Measurements from ENCODE around the gene GRAMD2B. TPM values are rescaled to one million over a fixed set of nuclear protein-coding genes. Genes with fewer than 3 reads are reported as not detected.

GRAMD2B gene
- total and polyA plus RNA-seq, 3 donors from 2014 or later: 10.8 to 35.0 (median 23.5) TPM

DNA sequence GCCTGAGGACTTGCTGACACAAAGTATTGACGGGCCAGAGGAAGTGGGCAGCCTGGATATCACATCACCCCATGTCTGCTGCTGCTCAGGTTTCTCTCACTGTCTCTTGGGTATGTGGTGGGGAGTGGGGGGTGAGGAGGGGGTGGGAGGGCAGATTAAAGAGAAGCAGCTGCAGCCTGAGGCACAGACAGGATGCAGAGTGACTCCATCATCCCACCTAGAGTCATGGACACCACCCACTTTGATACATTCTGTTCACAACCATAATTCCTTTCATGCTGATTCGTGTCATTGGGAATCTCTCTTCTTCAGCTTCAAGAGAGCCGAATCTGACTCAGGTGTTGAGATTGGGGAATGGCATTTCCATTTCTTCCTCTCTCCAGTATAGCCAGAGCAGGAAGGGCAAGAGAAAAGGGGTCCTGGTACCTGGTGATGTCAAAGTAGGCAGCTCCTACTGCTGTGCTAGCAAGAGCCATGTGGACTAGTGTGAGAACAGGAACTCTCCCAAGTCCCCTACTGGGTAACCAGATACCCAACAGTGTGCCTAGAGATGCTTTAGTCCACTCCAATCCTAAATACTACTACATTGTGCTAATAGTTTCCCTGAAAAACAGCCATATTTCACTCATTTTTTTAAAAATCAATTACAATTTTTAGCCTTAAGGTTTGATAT, 22.4 kb downstream of the GRAMD2B start:
- H3K27me3 ChIP-seq: no peaks in the 10 kb centered on the region
- no peaks in the 10 kb centered on the region for H3K9me3 ChIP-seq
- H3K27ac ChIP-seq: no peak overlapping the region
- H3K4me1 ChIP-seq: peaks cover 6% of the 10 kb centered on the region
- H3K36me3 ChIP-seq (ENCODE audit: low read depth, missing control alignments): peaks cover under 1% of the 10 kb centered on the region
- intact Hi-C loops (cut with DNase I; ENCODE audit: low total_unique reads): no loop called here
- no peak for TF ChIP-seq POLR2A (IDR thresholded peaks at IDR 0.05)
- TF ChIP-seq, protein P1, sequence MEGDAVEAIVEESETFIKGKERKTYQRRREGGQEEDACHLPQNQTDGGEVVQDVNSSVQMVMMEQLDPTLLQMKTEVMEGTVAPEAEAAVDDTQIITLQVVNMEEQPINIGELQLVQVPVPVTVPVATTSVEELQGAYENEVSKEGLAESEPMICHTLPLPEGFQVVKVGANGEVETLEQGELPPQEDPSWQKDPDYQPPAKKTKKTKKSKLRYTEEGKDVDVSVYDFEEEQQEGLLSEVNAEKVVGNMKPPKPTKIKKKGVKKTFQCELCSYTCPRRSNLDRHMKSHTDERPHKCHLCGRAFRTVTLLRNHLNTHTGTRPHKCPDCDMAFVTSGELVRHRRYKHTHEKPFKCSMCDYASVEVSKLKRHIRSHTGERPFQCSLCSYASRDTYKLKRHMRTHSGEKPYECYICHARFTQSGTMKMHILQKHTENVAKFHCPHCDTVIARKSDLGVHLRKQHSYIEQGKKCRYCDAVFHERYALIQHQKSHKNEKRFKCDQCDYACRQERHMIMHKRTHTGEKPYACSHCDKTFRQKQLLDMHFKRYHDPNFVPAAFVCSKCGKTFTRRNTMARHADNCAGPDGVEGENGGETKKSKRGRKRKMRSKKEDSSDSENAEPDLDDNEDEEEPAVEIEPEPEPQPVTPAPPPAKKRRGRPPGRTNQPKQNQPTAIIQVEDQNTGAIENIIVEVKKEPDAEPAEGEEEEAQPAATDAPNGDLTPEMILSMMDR (IDR thresholded peaks at IDR 0.05): no peak
- no peak overlapping the region for H3K4me3 ChIP-seq
- no peak for DNase-seq
- WGBS, 2 donors: 85 to 93% methylated on average over 3 of the region's 3 CpGs

DNA sequence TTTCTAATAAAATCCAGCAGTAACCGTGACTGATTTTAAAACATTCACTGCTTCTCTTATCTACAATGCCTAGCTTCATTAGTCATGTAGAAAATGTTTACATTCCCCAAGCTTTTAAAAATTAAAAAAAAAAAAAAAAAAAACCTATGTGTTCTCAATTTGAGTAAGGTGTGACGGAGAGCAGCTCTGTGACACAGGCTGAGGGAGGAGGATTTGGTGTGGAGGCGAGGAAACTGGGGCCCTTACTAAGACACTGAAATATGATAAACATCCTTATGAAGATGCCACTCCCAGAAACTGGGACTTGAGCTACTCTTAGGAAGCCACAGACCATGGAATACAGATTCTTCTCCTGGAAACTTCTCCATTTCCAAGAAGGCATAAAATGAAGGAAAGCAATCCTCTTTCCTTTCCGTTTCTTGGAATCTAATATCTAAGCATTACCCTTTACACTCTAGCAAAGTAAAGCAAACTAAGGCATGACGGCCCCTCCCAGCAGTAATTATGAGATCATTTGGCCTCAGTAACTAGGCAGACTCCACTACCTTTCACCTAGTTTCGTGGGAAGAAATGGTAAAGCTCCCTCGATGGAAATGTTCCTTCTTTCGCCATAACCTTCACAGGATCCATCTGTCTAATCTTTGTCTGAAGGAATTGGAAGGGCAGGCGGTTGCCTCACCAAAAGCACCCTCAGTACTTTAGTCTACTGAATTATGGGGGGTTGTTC, 23.5 kb downstream of the GRAMD2B start:
- no peaks in the 10 kb centered on the region for H3K9me3 ChIP-seq
- H3K4me3 ChIP-seq: no peak overlapping the region
- TF ChIP-seq POLR2A (IDR thresholded peaks at IDR 0.05): no peak
- TF ChIP-seq, protein P1 (IDR thresholded peaks at IDR 0.05): no peak
- H3K27me3 ChIP-seq: no peaks in the 10 kb centered on the region
- no peak for DNase-seq
- H3K36me3 ChIP-seq (ENCODE audit: low read depth, missing control alignments): peaks cover 2% of the 10 kb centered on the region
- H3K27ac ChIP-seq: no peak overlapping the region
- intact Hi-C loops (cut with DNase I; ENCODE audit: low total_unique reads): no loop called here
- peaks cover 3% of the 10 kb centered on the region for H3K4me1 ChIP-seq
- WGBS, 2 donors: 86 to 91% methylated on average over 9 of the region's 9 CpGs

DNA sequence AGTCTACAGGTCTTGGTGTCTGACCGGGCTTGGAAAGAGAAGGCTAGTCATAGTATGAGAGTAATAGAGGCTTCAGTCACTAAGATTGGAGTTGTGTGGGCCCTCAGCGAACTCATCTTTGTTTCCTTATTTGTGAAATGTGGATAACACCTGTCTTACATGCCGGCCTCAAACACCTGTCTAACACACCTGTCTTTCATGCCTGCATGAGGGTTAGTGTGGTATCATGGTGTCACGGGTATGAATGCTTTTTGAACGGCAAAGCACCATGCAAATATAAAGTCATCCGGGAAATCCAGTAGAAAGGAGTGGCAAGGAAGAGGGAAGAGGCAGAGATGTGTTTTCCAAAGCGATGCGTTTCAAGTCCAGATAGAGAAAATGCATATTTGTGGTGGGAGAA, 25.5 kb downstream of the GRAMD2B start:
- H3K4me1 ChIP-seq: peaks cover 2% of the 10 kb centered on the region

DNA sequence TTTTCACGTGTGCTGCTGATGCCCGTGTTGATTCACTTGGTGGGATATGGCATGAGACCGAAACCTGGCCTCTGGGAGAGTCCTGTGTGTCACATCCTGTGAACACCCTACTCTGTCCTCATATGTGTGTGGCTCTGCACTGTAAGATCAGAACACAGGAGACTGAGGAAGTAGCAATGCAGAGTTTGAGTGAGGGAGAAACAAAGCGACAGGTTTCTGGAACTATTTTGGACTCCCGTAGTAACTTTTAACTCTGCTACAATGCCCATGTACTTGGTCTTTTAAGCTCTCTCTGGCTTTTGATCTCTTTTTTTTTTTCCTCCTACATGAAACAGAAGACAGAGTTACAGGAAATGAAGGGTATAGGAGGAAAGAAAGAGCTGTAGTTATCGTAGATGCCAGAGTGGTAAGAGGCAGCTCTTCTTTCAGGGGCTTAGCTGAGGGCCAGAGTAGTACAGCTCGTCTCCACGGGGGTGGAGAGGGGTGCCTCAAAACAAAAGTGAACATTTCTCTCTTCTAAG, 26.6 kb downstream of the GRAMD2B start:
- H3K4me1 ChIP-seq: peaks cover 11% of the 10 kb centered on the region
- TF ChIP-seq, protein P1 (IDR thresholded peaks at IDR 0.05): no peak
- TF ChIP-seq POLR2A (IDR thresholded peaks at IDR 0.05): no peak
- DNase-seq: no peak
- peaks cover 2% of the 10 kb centered on the region for H3K36me3 ChIP-seq (ENCODE audit: low read depth, missing control alignments)
- no peaks in the 10 kb centered on the region for H3K27me3 ChIP-seq
- no peaks in the 10 kb centered on the region for H3K9me3 ChIP-seq
- intact Hi-C loops (cut with DNase I; ENCODE audit: low total_unique reads): no loop called here
- 38 to 41% methylated on average over 8 of the region's 8 CpGs for WGBS, 2 donors
- H3K4me3 ChIP-seq: no peak overlapping the region
- H3K27ac ChIP-seq: no peak overlapping the region

More for the DNA sequence above, 25.5 kb downstream of the GRAMD2B start:
- no peak for DNase-seq
- H3K27me3 ChIP-seq: no peaks in the 10 kb centered on the region
- intact Hi-C loops (cut with DNase I; ENCODE audit: low total_unique reads): no loop called here
- H3K4me3 ChIP-seq: no peak overlapping the region
- H3K9me3 ChIP-seq: no peaks in the 10 kb centered on the region
- H3K27ac ChIP-seq: no peak overlapping the region
- peaks cover 2% of the 10 kb centered on the region for H3K36me3 ChIP-seq (ENCODE audit: low read depth, missing control alignments)
- TF ChIP-seq, protein P1 (IDR thresholded peaks at IDR 0.05): no peak
- TF ChIP-seq POLR2A (IDR thresholded peaks at IDR 0.05): no peak
- 87 to 97% methylated on average over 8 of the region's 8 CpGs for WGBS, 2 donors
